Omental fat pad (tissue), 4 donors: Measurements from ENCODE around the gene PLXNA4. TPM values are rescaled to one million over a fixed set of nuclear protein-coding genes. Genes with fewer than 3 reads are reported as not detected.

ENCODE experiments used
- ATAC-seq: fragments of 150-250 bp; one replicate; pipeline ENCODE4 v1.9.1; 2016; ENCODE audit warnings: mild to moderate bottlenecking, moderate library complexity; ENCODE audit not compliant: low FRiP score
- DNase-seq: peaks from one replicate; pipeline ENCODE4 v3.0.0-alpha.2; 2019; ENCODE audit warnings: low spot score
- total RNA-seq, 4 donors: library from RNA; depleted of rRNA; stranded (reverse); fragments of >200 nt; gene quantifications; one replicate each; pipeline ENCODE4 v1.1.0, GENCODE V29; 2016
- TF ChIP-seq, protein P1 (sequence below), 3 donors: fragments of 450-650 bp; IDR thresholded peaks; one replicate each; pipeline ENCODE4 v1.5.1; 2016 to 2017; ENCODE audit warnings: antibody characterized with exemption in 3 of 3, mild to moderate bottlenecking in 3 of 3, moderate library complexity in 2 of 3

The PLXNA4 gene
- total RNA-seq, 4 donors from 2014 or later = 31.4 to 111 (median 41.9) TPM

DNA sequence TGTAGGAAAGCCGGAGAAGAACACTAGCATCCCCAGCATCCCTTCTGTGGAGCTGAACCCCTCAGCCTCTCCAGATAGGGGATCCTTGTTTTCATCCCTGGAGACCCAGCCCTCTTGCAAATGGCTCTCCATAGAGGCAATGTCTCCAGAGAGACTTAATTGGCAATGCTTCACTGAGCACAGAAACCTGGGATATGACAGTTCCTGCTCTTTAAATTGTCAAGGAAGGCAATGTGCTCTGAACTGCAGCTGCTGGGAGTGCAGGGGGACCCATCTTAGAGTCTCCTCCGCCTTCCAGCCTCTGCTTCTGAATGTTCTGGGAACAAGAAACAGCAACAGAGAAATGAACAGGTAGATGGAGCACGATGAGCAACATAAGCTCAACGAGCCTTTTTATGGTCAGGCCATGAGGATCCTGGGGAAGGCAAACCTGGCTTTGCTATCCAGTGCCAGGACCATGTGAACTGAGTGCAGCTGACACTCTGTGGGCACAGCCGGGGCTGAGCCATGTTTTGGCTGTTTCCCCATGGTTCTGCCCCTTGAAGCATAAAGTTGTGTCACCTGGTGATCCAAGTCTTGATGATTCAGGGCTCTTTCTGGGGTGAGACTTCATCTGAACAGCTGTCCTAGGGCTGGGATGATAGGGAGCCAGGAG is 481.0 kb downstream of the PLXNA4 start:
- TF ChIP-seq, protein P1, sequence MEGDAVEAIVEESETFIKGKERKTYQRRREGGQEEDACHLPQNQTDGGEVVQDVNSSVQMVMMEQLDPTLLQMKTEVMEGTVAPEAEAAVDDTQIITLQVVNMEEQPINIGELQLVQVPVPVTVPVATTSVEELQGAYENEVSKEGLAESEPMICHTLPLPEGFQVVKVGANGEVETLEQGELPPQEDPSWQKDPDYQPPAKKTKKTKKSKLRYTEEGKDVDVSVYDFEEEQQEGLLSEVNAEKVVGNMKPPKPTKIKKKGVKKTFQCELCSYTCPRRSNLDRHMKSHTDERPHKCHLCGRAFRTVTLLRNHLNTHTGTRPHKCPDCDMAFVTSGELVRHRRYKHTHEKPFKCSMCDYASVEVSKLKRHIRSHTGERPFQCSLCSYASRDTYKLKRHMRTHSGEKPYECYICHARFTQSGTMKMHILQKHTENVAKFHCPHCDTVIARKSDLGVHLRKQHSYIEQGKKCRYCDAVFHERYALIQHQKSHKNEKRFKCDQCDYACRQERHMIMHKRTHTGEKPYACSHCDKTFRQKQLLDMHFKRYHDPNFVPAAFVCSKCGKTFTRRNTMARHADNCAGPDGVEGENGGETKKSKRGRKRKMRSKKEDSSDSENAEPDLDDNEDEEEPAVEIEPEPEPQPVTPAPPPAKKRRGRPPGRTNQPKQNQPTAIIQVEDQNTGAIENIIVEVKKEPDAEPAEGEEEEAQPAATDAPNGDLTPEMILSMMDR (IDR thresholded peaks at IDR 0.05) = no peak
- ATAC-seq (no peak), DNase-seq (no peak)

DNA sequence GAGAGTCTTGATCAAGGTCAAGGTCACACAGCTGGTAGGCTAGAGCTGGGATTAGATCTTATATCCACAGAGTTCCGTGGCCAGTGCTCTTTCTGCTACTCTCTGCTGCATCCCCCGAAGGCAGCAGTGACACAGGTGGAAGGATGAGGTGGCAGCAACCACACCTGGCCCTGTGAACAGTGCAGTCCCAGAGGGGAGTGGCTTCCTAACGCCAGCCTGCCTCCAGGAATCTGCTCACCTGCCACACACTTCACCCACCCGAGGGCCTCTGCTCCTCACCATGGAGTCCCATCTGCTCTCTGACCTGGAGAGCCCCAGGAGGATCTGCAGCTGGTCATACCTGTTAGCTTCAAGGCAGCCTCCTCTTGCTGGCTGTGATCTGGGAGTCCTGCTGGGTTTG is 484.2 kb downstream of the PLXNA4 start:
- ATAC-seq (no peak), DNase-seq (no peak)
- TF ChIP-seq, protein P1 (IDR thresholded peaks at IDR 0.05) = no peak

DNA sequence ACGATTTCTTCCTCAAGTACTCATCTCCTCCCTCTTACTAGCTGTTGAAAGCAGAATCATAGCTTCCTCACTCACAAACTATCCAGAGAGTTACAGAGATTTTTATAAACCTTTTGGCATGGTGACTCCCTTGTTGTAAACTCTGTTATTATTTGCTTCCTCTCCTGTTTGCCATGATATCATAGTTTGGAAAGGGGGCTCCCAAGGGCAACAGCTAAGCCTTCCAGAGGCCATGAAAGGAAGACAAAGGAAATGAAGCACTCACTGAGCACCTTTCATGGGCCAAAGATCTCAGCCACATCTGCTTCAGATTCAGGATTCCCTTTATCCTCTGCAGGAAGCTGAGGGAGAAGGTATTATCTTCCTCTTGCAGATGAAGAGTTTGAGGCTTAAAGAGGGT is 484.6 kb downstream of the PLXNA4 start:
- ATAC-seq = no peak
- no peak for DNase-seq

DNA sequence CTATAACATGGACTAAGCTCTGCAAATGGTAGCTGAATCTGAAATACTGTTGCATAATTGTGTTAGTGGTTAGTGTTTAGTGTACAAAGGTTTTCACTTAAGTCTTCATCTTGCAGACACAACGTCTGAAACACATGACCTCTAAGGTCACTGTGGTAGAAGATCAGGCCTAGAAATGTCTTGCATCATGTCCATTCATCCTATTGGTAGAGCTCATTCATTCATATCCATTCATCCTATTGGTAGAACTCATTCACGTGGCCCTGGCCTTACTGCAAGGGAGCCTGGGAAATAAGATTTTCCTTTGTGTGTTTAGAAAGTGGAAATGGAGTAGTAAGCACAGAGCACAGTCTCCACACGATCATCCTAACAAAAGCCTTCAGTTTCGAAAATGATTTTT is 485.8 kb downstream of the PLXNA4 start:
- DNase-seq (no peak), ATAC-seq (no peak)
- TF ChIP-seq, protein P1 (IDR thresholded peaks at IDR 0.05) = no peak

More for the DNA sequence above, 484.6 kb downstream of the PLXNA4 start:
- TF ChIP-seq, protein P1 (IDR thresholded peaks at IDR 0.05) = no peak

DNA sequence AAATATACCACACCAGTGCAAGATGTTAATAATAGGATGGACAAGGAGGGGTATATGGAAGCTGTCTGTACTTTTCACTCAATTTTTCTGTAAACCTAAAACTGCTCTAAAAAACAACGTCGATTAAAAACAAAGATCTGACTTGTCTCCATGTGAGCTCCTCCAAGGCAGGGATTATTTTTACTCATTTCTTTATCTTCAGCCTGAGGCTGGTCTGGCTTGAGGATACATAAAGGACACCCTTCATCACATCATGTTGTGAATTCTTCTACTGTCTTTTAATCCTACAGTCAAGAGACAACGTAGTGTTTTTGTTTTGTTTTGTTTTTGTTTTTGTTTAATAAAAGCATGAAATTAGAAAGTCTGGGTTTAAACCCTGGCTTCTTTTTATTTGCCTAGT is 486.9 kb downstream of the PLXNA4 start:
- no peak for ATAC-seq
- TF ChIP-seq, protein P1 (IDR thresholded peaks at IDR 0.05) = no peak

DNA sequence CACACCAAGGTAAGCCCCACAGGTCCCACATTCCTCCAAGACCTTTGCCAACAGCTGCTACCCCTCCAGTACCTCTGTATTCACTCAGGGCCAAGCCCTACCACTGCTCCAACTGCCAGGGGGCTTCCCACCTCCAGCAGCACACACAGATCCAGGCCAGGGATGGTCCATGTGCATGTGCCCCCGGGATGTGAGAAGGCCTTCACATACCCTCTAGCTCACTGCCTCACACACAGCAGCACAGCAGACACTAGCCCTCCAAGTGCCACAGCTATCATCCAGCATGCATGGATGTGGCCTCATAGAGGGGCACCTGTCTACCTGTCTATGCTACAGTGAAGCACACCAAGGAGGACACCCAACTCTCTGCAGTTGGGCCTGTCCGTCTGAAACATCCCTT is 488.8 kb downstream of the PLXNA4 start:
- ATAC-seq (no peak), DNase-seq (no peak)
- TF ChIP-seq, protein P1 (IDR thresholded peaks at IDR 0.05) = no peak

More for the DNA sequence above, 486.9 kb downstream of the PLXNA4 start:
- DNase-seq = no peak

DNA sequence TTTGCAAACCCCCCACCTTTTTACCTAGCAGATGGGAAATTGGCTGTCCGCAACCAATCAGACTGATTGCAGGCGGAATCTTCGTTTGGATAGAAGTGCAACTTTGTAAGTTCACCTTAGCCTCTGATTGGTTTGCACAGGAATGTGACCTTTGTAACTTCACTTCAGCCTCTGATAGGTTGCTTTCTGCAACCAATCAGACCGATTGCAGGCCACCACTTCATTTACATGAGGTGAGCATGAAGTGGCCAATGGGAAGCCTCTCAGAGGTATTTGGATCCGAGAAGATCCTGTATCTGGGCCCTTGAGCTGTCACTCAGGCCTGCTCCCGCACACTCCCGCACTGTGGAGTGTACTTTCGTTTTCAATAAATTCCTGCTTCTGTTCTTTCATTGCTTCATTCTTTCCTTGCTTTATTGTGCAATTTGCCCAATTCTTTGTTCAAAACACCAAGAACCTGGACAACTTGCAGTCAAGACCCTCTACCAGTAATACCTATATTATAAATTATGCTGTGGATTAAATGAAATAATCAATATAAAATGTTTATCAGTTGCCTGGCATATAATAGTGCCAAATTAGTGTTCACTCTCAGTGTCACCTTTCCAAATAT is 491.4 kb downstream of the PLXNA4 start:
- DNase-seq (no peak), ATAC-seq (no peak)
- TF ChIP-seq, protein P1 (IDR thresholded peaks at IDR 0.05) = no peak
